ENCODE data around the gene COMT. TPM values are rescaled to one million over a fixed set of nuclear protein-coding genes. Genes with fewer than 3 reads are reported as not detected.

The COMT gene
- total RNA-seq, 2 experiments from 2014 or later = 11.3 to 11.4 TPM

- ChIA-PET POLR2A (no interaction called here), CTCF (interaction anchor here (3.4 kb wide), 1 partner anchor 163 kb away, joined by 19 read pairs; no protein-coding TSS in a partner anchor)
- H3K9me3 Mint-ChIP-seq = no peaks in the 10 kb centered on the region
- Histone ChIP-seq H3K36me3 (ENCODE audit: insufficient read depth, low read length) (peaks cover 14% of the 10 kb centered on the region), H3K27ac (ENCODE audit: low read depth in 1 of 2, low read length in 2 of 2) (peak overlapping the region; percentile 76 to 99), H3K27me3 (ENCODE audit: control insufficient read depth in 1 of 2, insufficient read depth in 2 of 2, low read length in 2 of 2) (no peaks in the 10 kb centered on the region), H3K4me1 (ENCODE audit: insufficient read depth, low read length) (peaks cover 93% of the 10 kb centered on the region), H3K9me3 (ENCODE audit: control insufficient read depth in 1 of 2, insufficient read depth in 1 of 2, low read length in 2 of 2) (peaks cover 0 to 3% of the 10 kb centered on the region in 2 experiments), H3K4me3 (ENCODE audit: low read length) (no peak overlapping the region)
- ATAC-seq (ENCODE audit: poor library complexity) (no peak), DNase-seq (no peak)
- H3K4me1 Mint-ChIP-seq (ENCODE audit: low read depth) = peaks cover 78% of the 10 kb centered on the region
- intact Hi-C loops (cut with DNase I, micrococcal nuclease) = loop anchor here (5.0 kb wide), 1 partner anchor 136 kb away; no protein-coding TSS in a partner anchor
- H3K36me3 Mint-ChIP-seq (ENCODE audit: low read depth) = peaks cover 6% of the 10 kb centered on the region
- H3K27ac Mint-ChIP-seq = peak overlapping the region; percentile 97
- H3K4me3 Mint-ChIP-seq = peak overlapping the region; percentile 20
- no peak for TF ChIP-seq CTCF (IDR thresholded peaks at IDR 0.05)
- H3K27me3 Mint-ChIP-seq = no peaks in the 10 kb centered on the region
Observed at GRCh38 chr22:19893363-19893762, 48.2 kb upstream of the COMT start.

- no peak for TF ChIP-seq CTCF (IDR thresholded peaks at IDR 0.05)
- no peak overlapping the region for H3K4me3 Mint-ChIP-seq
- ATAC-seq (ENCODE audit: poor library complexity) (no peak), DNase-seq (peak in 1 of 14 experiments; percentile 49)
- no peaks in the 10 kb centered on the region for H3K9me3 Mint-ChIP-seq
- Histone ChIP-seq H3K4me1 (ENCODE audit: insufficient read depth, low read length) (peaks cover 74% of the 10 kb centered on the region), H3K27me3 (ENCODE audit: control insufficient read depth in 1 of 2, insufficient read depth in 2 of 2, low read length in 2 of 2) (no peaks in the 10 kb centered on the region), H3K9me3 (ENCODE audit: control insufficient read depth in 1 of 2, insufficient read depth in 1 of 2, low read length in 2 of 2) (peaks cover 0 to 3% of the 10 kb centered on the region in 2 experiments), H3K4me3 (ENCODE audit: low read length) (no peak overlapping the region), H3K36me3 (ENCODE audit: insufficient read depth, low read length) (peaks cover 14% of the 10 kb centered on the region), H3K27ac (ENCODE audit: low read depth in 1 of 2, low read length in 2 of 2) (peak overlapping the region in 1 of 2 donors; percentile 35)
- intact Hi-C loops (cut with DNase I, micrococcal nuclease) = loop anchor here in 1 of 2 experiments (2.0 kb wide), 1 partner anchor 45 kb away; the partner anchor contains the start of genes COMT and TXNRD2
- POLR2A ChIA-PET = interaction anchor here (2.0 kb wide), 1 partner anchor 40 kb away, joined by 10 read pairs; no protein-coding TSS in a partner anchor
- CTCF ChIA-PET = interaction anchor here (1.5 to 3.1 kb wide), 2 partner anchors 15 to 165 kb away, joined by 5 to 15 read pairs; no protein-coding TSS in a partner anchor
- peaks cover 68% of the 10 kb centered on the region for H3K4me1 Mint-ChIP-seq (ENCODE audit: low read depth)
- H3K36me3 Mint-ChIP-seq (ENCODE audit: low read depth) = peaks cover 6% of the 10 kb centered on the region
- H3K27me3 Mint-ChIP-seq = no peaks in the 10 kb centered on the region
- peak overlapping the region; percentile 97 for H3K27ac Mint-ChIP-seq
Observed at GRCh38 chr22:19895160-19895849, 46.3 kb upstream of the COMT start.

- ATAC-seq (ENCODE audit: poor library complexity) = peak; percentile 24
Observed at GRCh38 chr22:19896665-19897355, 44.8 kb upstream of the COMT start.

More at GRCh38 chr22:19896665-19897355, 44.8 kb upstream of the COMT start:
- H3K4me3 ChIP-seq (ENCODE audit: low read length) = no peak overlapping the region
- POLR2A ChIA-PET = interaction anchor here (0.8 to 2.0 kb wide), 4 partner anchors 10 to 41 kb away, joined by 3 to 10 read pairs (median 6); no protein-coding TSS in a partner anchor
- Mint-ChIP-seq H3K4me3 (peak overlapping the region; percentile 45), H3K4me1 (ENCODE audit: low read depth) (peaks cover 53% of the 10 kb centered on the region), H3K27ac (peak overlapping the region; percentile 97), H3K9me3 (no peaks in the 10 kb centered on the region), H3K27me3 (no peaks in the 10 kb centered on the region), H3K36me3 (ENCODE audit: low read depth) (peaks cover 6% of the 10 kb centered on the region)
- peaks cover 59% of the 10 kb centered on the region for H3K4me1 ChIP-seq (ENCODE audit: insufficient read depth, low read length)
- intact Hi-C loops (cut with DNase I, micrococcal nuclease) = no loop called here
- peaks cover 0 to 3% of the 10 kb centered on the region in 2 experiments for H3K9me3 ChIP-seq (ENCODE audit: control insufficient read depth in 1 of 2, insufficient read depth in 1 of 2, low read length in 2 of 2)
- no peaks in the 10 kb centered on the region for H3K27me3 ChIP-seq (ENCODE audit: control insufficient read depth in 1 of 2, insufficient read depth in 2 of 2, low read length in 2 of 2)
- DNase-seq = peak in 11 of 14 experiments; percentile 24 to 73 (median 48)
- peaks cover 18% of the 10 kb centered on the region for H3K36me3 ChIP-seq (ENCODE audit: insufficient read depth, low read length)
- CTCF ChIA-PET = interaction anchor here (0.8 to 3.1 kb wide), 5 partner anchors 10 to 173 kb away, joined by 3 to 15 read pairs (median 4); partner anchors contain the start of gene GP1BB
- peak; percentile 34 for TF ChIP-seq CTCF (IDR thresholded peaks at IDR 0.05)
- H3K27ac ChIP-seq (ENCODE audit: low read depth in 1 of 2, low read length in 2 of 2) = no peak overlapping the region

Data from CD4-positive, alpha-beta T cell (primary cell).